GM21360 (cell line): ENCODE results near the gene TOMM22.
"Not testable (repeated sequence)": the region's sequence is repeated elsewhere in the genome, so short reads cannot be mapped to it uniquely, and the experiment has no call there.

Source experiments
- ATAC-seq: cut with Tn5 transposase; IDR thresholded peaks from one replicate; pipeline ENCODE4 v1.9.1; 2021; ENCODE audit warnings: mild to moderate bottlenecking, moderate library complexity; ENCODE audit not compliant: unreplicated experiment

TOMM22 gene

DNA sequence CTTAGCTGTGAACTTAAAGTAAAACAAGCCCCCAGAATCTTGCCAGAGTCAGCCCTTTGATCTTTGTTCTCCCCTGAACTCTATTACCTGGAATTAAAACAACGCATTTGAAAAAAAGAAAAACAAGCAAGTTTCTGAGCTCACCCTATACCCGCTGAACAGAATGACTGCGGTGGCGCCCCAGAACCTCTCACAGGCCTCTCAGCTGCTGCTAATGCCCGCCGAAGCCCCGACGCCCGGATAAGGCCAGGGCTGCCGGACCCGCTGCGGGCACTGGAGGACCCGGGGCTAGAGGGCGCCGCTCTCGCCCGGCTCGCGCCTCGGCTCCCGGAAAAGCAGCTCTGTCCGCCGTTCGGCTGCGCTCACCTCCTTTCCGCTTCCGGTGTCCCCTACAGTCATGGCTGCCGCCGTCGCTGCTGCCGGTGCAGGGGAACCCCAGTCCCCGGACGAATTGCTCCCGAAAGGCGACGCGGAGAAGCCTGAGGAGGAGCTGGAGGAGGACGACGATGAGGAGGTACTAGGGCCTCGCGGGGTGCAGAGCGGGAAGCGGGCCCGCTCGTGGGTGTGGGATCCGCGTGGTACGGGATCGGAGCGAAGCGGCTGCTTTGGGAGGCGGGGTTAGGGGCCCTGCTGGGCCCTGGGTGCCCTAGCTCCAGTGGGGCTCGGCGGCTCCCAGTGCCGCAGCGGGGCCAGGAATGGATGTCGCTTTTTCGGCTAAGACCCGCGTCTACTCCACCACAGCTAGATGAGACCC, at the start of gene TOMM22:
TSS of gene TOMM22 (plus strand) at position 376 of the 754 bp plus-strand sequence. CDS start at position 398, 22 bp downstream.
- peak; percentile 78 for ATAC-seq

DNA sequence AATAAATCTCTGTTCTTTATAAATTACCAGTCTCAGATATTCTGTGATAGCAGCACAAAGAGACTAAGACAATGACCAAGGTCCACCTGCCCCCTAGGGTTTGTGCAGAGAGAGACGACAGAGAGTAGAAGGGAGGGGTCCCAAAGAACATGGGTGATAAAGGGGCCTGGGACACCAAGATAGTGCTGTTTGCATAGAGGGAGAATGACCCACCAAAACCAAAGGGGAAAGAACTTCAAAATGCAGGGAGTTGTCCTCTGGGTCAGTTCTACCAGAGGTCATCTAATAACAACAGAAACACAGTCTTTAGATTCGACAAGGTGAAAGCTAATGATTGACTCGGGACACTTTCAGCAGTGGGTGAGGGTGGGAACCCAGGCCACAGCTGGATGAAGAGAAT, 49.2 kb upstream of the TOMM22 start:
- ATAC-seq = no peak

DNA sequence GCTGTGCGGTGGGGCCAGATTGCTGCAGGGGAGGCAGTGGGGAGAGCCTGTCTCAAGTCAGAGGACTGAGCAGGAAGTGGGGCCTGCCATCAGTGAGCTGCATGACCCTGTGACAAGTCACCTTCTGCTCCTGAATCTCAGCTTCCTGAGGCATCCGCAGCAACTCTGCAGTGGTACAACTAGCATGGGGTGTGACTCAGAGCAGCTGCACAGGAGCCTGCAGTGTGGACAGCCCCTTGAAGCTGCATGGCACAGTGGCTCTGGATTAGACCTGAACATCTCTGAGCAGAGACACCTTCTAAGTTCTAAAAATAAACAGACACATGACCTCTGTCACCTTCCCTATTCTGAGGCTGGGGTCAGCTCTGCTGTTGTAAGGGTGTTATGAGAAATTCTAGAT, 43.5 kb upstream of the TOMM22 start:
- no peak for ATAC-seq

DNA sequence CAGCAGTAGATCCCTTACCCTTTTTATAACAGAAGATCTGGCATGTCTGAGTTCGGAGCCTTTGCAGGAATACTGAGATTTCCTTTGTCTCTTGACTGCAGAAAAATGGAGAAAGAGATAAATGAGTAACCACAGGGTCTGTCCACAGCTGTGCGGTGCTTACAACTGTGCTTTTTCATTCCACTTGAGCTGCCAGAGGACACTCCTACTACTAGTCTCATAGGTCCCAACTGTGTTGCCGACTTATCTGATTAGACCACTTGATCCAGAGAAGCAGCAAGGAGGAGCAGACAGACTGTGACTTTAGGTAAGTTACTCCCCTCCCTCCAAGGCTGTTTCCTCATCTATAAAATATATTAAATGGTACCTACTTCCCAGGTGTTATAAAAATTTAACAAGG, 43.0 kb upstream of the TOMM22 start:
- ATAC-seq = no peak

DNA sequence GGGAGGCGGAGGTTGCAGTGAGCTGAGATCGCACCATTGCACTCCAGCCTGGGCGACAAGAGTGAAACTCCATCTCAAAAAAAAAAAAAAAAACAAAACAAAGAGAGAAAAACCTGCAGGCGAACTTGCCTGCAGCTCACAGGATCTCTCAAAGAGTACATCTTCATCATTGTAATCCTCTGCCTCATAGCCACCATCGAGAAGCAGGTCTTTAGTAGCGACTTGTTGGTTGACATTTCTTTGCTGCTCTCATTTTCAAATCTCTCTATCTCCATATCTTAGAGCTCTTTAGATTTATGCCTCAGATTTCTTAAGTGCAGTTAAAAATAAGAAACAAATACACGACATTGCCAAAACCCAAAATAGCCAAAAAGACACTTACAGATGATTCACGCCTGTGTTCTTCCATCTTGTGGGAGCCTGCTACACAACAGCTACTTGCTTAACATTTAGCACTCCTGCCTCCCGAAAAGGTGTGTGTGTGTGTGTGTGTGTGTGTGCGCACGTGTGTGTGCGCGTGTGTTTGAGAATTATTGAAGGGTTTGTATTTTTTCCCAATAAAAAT, 40.2 kb upstream of the TOMM22 start:
- ATAC-seq = no peak

DNA sequence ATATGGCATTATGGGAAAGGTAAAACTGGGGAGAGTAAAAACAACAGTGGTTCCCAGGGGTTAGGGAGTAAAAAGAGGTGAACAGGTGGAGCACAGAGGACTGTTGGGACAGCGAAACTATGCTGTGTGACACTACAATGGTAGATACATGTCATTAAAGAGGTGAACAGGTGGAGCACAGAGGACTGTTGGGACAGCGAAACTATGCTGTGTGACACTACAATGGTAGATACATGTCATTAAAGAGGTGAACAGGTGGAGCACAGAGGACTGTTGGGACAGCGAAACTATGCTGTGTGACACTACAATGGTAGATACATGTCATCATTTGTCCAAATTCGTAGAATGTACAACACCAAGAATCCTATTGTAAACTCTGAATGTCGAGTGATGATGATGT, 37.5 kb upstream of the TOMM22 start:
- ATAC-seq = not testable (repeated sequence)

DNA sequence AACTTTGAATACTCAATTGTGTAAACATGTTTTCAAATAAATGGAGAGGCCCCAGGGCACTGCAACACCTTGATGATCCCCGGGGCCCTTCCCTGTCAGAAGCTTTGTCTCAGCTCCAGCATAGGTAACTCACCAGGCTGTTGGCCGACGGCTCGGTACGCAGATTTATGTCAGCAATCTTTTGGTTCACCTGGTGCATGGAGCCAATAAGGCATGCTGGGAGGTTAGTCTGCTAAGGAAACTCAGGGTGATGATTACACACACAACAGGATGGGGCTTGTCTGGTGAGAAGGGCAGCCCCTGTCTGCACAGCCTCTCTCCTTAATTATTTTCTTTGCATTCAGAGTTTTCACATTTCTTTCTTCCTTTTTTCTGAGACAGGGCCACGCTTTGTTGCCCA, 36.3 kb upstream of the TOMM22 start:
- ATAC-seq = no peak

DNA sequence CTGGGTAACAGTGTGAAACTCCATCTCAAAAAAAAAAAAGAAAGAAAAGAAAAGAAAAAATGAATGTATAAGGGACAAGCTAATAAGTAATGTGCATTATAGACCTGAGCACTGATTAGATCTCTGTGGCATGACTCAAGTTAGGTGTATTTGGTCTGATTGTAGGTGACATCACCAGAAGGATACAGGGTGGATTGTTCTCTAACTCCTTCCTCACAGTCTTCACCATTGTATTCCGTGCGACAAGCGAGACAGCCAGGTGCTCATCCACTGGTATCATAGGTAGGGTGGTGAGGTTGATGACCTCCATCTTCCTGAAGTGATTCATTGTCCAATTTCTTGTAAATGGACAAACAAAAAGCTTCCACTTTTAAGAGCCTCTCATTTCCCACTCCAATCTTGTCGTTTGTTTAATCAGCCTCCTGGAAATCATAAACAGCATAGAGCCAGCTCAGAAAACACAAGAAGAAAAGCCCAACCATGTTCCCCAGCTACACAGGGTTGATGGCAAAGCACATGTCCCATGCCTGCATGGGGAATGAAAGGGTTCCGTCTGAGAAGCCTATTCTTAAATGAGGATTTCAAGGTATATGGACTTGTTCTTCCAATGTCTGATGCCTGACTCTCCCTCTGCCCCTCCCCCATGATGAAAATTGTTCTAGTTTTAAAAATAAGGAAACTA, 31.8 kb upstream of the TOMM22 start:
- no peak for ATAC-seq

DNA sequence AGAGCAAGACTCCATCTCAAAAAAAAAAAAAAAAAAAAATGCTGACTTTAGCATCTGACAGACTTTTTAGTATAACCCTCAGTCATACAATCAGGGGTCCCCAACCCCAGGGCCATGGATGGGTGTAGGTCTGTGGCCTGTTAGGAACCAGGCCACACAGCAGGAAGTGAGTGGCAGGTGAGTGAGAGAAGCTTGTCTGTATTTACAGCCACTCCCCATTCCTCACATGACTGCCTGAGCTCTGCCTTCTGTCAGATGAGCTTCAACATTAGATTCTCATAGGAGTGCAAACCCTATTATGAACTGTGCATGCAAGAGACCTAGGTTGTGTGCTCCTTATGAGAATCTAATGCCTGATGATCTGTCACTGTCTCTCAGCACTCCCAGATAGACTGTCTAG, 28.9 kb upstream of the TOMM22 start:
- ATAC-seq = no peak

DNA sequence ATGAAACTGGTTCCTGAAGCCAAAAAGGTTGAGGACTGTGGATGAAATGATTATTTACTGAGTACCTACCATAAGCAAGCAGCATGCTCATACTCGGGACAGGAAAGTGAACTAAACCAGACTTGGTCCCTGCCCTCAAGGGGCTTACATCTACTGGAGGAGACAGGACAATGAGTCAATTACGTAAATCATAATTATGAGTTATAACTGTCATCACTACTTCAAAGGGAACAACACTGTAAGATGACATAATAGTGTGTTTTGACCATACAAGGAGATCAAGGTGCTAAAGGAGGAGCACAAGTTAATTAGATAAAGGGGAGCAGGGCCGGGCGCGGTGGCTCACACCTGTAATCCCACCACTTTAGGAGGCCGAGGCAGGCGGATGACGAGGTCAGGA, 28.0 kb upstream of the TOMM22 start:
- no peak for ATAC-seq

DNA sequence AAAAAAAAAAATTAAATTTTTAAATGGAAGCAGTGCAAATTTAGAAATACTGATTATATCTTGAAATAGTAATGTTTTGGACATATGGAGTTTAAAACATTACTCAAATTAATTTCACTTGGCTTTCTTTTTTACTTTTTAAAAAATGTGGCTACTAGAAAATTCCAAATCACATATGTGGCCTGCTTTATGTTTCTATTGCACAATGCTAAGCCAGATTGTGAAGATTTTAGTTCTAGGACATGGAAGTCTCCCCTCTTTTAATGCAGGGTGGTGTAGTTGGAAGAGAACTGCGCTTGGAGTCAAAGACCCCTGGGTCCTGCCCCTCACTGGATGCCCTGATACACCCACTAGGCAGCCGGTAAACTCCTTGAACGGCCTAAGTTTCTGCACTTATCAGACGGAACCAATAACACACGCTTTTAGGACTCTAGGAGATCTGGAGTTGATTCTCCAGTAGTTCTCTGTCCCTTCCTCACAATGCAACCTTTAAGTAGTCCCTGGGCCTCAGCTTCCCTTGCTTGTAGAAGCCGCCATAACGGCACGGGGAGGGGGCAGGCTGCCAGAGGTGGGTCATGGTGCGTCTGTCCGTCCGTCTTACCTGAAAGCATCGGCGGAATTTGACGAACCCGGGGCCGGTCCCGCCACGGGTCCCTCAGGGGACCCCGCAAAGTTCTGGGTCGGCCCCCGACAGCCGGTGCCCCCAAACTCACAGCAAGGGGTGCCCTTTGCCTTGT, 26.1 kb upstream of the TOMM22 start:
- ATAC-seq = no peak

DNA sequence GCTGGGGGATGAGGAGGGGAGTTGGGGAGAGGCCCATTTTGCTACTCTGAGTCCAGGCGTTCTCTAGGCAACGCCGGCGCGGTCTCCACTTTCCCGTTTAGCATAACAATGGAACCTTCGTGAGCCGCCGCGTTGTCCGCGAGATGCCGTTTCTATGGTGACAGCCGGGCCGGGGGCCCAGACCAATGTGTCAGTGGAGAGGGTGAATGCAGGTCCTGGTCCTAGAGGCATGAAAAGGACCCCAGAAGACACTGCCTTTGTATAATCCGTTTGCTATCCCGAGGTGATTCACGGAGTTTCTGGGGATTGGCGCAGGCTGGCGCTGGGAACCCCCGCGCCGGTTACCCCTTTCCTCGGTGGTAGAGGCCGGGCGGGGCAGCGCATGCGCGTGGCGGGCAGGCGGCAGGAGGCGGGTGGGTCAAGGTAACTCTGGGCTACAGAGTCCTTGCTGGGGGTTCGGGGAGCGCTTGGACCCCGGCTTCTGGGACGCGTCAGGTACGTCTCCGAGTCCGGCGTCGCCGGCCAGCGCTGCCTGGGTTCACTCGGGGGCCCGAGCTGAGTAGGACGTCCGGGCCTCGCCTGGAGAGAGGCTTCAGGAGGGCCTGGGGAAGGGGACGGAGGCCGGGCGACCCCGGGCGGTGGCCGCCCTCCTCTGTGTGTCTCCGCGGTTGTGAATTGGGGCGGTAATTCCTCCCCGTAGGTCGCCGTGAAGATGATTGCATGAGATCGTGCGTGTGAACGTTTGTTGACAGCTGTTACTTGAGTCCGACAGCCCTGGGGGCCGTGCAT, 25.3 kb upstream of the TOMM22 start, which contains the start of the genes CBY1 and FAM227A:
TSS of gene CBY1 (plus strand) at position 383 of the 789 bp plus-strand sequence. CDS start 11,417 bp downstream, outside the sequence.
TSS of gene FAM227A (minus strand) at position 137 of the 789 bp plus-strand sequence. CDS start 6,224 bp downstream, outside the sequence.
- ATAC-seq = peak; percentile 59

DNA sequence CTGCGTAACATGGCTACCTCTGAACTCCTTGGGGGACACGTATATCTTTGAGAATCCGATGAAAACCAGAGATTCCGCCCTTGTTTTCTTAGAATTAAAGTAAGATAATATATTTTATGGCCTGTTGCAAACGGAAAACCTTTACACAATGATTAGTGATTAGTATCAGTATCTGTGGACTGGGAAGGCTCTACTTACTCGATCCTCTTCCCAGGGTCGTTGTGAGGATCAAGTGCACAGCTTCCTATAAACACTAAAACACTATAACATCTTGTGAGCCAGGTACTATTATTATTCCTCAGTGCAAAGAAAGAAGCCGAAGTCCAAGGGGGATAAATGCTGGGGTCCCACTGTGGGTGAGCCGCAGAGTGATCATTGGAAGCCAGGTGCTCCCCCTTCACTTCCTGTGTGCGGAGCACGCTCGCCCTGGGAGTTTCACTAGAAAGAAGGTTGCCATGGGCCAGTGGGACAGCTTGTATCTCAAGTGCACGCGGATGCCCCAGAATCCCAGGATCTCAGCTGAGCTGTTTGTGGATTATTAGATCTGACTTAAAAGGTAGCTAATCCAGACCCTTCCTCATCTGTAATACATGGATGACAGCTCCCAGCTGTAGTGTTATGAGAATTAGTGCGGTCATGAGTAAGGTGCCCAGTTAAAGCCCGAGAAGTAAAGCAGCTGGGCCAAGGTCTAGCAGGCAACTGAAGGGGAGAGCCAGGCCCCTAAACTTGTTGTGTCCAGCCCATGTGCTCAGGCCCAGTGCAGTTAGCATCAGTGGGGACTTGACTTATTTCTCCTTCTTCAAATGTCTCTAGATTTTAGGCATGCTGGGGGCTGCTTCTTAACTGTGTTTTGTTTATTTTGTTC, 24.5 kb upstream of the TOMM22 start:
- no peak for ATAC-seq

DNA sequence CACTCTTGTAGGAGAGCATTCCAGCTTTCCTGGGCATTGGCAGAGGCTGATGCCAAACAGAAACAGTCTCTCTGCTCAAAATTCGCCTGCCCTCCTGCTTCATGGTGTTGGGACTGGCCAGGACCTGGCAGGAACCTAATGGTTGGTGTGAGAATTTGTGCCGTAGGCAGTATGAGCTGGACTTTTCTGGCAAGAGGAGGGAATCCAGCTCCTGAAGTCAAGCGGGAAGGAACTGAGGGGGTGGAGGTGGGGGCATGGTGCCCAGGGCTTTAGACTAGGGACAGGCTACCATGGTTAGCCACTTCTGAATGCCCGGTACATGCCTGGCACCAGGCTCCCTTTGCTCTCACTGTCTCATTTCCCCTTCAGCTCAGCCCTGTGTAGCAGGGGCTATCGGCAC, 6.9 kb upstream of the TOMM22 start:
- ATAC-seq = no peak

DNA sequence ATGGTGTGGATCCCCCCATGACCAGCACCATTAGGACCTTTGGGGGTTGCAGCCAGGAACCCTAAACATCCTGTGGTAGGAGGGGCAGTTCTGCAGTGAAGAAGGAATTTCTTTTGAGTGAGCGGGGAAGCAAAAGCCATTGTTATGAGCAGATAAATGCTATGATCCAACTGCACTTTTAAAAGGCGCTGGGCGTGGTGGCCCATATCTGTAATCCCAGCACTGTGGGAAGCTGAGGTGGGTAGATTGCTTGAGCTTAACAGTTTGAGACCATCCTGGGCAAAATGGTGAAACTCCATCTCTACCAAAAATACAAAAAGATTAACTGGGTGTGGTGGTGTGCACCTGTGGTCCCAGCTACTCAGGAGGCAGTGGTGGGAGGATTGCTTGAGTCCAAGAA, 5.9 kb upstream of the TOMM22 start:
- ATAC-seq = no peak

DNA sequence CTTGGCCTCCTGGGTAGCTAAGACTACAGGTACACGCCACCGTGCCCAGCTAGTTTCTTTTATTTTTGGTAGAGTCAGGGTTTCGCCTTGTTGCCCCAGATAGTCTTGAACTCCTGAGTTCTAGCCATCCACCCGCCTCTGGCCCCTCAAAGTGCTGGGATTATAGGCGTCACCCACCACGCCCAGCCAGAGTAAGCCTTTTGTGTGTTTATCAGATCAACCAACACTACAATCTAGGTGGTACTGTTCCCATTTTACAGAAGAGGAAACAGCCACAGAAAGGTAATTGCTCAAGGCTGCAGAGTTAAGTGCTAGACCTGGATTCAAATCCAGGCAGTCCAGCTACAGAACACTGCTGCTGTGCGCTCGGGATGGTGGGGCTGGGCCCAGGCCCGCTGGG, 3.1 kb downstream of the TOMM22 start:
- ATAC-seq = no peak

DNA sequence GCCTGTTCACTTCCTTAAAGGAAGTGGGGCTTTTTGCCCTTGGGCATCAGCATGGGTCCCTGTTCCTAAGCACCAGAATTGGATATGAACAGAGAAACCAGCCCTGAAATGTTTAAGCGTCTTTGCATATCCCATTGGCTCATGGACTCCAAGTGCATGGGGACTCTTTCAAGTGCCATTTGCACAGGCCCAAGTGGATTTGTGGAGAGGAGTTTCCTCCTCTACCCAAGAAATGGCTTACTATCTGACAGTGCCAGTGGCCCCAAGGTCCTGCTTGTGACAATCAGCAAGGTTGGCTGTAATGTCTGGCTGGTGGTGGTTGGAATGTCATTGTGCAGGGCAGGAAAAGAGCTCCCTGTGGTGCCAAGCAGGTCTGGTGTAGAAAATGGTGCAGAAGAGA, 4.0 kb downstream of the TOMM22 start:
- ATAC-seq = no peak

DNA sequence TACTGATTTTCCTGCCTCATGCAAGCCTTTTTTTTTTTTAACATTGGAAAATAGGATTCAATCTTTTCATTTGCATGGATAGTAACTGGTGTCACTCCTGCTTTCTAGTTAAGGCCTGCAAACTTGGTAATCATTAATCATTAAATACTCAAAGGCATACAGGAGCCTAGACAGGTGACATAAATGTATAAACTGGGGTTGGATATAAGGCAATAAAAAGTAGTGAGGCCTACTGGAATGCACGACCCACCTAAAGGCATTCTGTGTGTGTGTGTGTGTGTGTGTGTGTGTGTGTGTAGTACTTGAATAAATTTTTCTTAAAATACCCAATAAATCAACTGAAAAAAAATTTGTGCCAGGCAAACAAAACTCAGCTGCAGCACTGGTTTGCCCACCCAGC, 7.9 kb downstream of the TOMM22 start:
- no peak for ATAC-seq

DNA sequence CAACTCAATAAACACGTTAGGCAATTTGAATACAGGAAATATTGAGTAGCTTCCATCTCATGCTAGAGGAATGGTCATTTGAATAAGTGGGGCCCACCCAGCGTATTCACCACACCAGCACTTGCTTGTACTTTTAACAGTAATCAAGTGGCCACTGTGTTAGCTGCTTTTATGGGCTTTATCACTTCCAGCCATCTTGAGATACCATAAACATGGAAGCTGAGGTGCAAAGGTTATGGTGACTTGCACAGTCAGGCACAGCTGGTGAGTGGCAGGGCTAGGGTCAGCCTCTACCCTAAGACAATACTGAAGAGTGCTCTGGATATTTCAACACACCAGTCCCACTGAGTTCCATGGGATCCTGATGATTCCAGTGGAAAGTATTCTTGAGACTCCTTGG, 12.3 kb downstream of the TOMM22 start:
- no peak for ATAC-seq

DNA sequence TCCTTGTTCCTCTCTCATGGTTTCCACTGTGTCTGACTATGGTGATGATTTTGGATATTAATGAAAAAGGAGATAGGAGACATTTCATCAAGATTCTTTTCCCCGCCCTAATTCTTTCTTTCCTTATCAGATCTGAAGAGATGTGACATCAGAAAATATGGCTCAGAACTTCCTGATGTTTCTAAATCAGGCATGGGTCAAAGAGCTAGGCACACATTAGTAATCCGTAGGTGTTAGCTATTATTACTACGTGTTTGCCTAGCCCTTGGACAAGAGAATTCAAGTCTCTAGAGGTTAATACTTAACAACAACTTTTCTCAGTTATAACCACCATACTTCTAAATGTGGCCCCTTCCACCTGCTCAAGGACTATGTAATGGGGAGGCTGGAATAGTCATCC, 13.2 kb downstream of the TOMM22 start:
- no peak for ATAC-seq
